Activated CD4-positive, alpha-beta T cell treated with anti-CD3 and anti-CD28 coated beads for 1 hour (primary cell): Measurements from ENCODE around the gene PNPLA1.

ENCODE experiments used
- DNase-seq: peaks from one replicate; pipeline ENCODE4 v3.0.0-alpha.2; 2020

The PNPLA1 gene, protein sequence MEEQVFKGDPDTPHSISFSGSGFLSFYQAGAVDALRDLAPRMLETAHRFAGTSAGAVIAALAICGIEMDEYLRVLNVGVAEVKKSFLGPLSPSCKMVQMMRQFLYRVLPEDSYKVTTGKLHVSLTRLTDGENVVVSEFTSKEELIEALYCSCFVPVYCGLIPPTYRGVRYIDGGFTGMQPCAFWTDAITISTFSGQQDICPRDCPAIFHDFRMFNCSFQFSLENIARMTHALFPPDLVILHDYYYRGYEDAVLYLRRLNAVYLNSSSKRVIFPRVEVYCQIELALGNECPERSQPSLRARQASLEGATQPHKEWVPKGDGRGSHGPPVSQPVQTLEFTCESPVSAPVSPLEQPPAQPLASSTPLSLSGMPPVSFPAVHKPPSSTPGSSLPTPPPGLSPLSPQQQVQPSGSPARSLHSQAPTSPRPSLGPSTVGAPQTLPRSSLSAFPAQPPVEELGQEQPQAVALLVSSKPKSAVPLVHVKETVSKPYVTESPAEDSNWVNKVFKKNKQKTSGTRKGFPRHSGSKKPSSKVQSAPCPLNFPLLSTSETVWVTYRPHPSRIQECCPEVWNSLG

DNA sequence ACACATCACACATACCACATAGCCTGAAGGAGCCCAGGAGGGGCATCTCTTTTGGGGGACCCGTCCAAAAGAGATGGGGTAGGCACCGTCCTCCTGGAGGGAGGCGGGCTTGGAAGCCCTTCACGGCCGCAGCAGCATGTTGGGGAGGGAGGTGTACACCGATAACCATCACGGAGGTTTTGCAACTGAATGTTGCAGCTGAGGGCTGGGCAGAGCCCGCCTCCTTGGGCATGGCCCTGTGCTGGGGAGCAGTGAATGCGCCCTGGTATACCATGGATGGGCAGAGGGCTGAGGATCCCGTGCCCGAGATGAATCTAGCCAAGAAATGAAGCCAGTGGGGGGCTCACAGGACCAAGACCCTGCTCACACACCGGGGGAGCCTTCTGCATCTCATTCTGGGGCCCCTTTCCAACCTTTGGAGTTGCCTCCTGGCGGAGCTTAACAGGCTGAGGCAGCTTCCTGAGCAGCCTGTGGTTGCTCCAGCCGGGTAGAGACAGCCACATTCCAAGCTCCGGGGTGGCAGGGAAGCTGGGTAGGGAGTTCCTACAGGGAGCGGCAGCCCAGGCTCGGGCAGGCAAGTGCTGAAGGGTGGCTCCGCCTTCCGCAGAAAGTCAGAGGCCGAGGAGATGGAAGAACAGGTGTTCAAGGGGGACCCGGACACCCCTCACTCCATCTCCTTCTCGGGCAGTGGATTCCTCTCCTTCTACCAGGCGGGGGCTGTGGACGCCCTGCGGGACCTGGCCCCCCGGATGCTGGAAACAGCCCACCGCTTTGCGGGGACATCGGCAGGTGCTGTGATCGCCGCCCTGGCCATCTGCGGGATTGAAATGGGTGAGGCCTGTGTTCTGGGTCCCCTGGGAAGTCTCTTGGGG lies at the start of gene PNPLA1:
Gene PNPLA1 (plus strand): TSS at position 227 of the 872 bp plus-strand sequence. CDS start 400 bp downstream, at position 627.
- DNase-seq = no peak

DNA sequence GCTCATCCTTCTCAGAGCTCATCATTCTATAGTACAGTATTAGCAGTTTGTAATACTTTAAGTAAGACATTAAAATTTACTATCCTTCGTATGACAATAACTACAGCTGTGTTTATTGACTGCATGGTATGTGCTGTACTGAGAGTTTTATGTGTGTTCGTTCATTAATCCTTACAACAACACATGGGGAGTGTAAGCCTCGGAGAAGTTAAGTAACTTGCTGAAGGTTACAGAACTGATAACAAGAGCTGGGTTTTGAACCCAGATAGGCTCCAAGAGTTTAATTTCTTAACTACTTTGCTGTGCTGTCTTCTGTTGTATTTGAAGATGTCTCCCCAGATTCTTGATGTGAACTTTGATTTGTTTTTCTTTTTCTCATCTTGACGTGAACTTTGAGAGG lies 49.6 kb upstream of the PNPLA1 start:
- no peak for DNase-seq

DNA sequence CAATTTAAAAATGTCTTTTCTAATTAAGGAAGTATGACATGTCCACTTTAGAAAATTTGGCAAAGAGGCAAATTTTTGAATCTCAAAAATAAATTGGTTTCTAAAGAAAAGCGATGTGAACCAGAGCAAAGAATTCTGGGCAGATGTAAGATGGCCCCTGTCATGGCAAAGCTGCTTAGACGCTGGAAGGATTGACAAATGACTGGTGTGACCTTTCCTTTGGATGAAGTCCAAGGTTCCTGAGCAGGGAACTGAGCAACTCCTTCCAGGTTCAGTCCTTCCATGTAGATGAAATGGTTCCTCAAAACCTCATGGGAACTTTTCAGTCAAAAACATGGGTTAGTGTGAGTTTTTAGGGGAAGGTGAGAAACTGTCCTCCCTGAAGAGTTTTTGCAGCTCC lies 48.2 kb upstream of the PNPLA1 start:
- no peak for DNase-seq

DNA sequence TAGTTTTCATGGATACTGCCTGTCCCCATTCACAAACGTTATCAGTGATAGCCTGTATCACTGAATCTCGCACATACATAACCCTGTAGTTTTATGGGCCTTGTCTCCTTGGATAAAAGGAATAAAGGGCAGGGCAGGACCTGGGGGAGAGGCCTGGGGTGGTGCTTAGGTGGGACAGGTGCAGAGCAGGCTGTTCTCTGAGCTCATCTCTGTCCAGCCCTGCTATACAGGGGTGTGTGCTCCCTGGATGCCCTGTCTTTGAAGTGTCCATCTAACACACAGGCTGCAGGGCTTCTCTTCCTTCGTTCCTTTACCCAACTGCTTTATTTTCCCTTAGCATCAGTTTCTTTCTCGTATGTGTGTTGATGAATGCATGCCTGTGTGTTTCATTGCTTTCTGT lies 46.9 kb upstream of the PNPLA1 start:
- DNase-seq = no peak

DNA sequence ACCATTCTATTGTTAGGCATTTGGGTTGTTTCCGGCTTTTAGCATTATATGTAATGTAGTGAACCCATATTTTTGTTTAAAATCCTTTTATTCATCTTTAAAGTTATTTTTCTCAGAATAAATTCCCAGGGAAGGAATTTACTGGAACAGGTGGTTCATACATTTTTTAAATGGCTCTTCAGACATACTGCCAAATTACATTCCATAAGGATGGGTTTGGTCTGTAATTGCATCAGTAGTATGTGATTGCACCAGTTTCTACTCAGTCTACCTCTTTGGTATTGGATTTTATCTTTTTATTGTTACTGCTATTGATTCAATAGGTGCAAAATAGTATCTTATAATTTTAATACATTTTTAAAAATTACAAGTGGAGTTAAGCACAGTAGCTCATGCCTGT lies 46.2 kb upstream of the PNPLA1 start:
- DNase-seq = no peak

DNA sequence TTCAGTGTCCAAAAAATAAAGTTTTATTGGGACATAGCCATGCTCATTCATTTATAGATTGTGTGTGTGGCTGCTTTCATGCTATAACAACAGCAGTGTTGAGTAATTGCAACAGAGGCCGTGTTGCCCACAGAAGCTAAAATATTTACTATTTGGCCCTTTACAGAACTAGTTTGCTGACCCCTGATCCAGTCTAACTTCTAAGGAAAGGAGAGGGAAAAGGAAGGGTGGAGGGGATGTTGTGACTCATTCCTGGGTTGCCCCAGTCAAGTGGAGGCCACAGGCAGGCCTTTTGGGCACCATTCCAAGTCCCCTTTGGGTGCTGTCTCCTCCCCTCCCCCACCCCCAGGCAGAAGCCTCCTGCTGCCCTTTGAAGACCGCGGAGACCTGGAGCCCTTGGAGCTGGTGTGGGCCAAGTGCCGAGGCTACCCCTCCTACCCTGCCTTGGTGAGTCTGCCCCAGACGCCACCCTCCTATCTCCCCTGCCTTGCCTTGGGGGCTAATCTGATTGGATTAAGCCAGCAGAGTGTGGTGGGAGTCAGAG lies 44.9 kb upstream of the PNPLA1 start:
- no peak for DNase-seq

DNA sequence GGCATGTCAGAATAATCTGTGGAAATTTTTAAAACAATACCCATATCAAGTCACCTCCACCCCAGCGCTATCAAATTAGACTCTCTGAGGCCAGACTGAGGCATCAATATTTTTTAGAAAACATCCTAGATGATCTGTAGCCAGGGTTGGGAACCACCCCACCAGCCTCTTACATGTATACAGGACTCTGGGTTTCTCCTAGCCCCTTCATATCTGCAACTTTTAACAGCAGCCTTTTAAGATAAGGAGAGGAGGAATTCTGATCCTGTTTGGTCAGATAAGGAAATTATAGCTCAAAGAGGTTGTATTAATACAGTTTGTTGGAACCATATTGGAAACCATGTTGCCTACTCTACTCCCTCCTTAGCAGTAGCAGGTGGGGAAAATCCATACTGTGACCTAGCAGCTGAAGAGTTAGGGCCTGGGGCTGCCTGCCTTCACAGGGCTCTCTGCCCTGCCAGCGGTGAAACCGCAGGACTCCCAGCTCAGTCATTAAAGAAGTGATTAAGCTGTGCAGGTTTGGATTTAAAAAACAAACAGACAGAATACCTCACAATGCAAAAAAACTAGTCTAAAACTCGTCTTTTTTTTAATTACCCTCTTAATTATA lies 43.3 kb upstream of the PNPLA1 start:
- DNase-seq = no peak

DNA sequence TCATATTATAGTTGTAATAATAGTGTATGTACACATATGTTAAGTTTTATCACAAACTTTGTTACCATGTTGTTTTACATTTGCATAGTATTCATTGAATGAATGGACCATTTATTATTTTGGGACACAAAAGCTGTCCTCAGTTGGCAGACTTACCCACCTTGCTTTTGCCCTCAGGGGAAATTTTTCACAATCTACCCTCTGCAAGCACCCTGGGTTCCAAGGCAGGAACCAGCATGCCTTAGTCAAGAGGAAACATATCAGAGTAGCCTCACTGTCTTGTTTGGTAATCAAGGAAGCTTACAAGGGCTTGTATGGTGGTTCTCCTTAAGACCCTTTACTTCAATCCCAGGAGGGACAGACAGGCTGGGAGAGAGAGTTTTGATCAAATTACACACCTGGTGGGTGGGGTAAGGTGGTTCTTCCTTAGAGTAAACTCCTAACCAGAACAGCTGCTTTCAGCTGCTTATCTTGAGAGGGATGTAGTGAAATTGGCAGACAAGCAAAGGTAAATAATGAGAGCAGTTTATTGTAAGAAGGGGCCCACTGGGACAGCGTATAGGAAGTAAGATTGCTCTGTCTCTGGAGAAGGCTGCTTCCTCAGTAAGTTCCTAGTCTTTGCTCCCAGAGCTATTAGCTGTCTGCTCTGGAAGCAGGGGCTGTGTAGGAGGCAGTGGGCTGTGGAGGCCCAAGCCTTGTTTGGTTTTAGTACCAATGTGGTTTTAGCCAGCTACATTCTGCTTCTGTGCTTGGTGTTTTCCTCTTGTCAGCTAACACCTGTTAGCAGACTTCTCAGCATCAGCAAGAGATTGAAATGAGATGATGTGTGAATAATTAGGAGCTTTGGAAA lies 42.3 kb upstream of the PNPLA1 start:
- DNase-seq = no peak

DNA sequence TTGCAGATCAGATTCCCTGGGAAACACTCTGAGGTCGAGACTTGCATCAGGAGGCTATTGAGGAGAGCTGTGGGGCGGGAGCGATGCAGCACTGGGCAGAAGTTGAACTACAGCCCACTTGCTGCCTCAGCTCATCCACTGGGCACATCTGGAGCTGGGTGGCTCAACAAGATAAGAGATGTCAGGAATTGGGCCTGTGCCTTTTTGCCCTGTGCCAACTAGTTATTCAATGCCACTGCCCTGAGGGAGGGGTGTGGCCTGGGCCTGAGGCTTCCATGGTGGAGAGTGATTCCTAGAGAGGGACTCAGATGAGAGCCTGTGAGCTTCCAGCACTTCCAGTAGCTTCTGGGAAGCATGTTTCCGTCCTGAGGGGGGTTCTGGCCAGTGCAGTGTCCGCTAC lies 40.6 kb upstream of the PNPLA1 start:
- DNase-seq = no peak

DNA sequence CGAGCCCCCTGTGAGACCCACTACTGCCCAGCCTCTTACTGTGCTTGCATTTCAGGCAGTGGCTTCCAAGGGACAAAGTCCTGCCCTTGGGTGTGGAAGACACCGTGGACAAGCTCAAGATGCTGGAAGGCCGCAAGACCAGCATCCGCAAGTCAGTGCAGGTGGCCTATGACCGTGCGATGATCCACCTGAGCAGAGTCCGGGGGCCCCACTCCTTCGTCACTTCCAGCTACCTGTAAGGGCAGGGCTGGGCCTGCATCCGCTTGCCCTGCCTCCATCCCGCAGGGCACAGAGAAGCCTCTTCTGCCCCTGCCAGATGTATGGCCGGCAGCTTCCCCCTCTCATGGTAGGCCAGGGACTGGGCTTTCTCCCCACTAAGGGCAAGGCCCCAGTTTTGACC lies 39.5 kb upstream of the PNPLA1 start:
- DNase-seq = no peak

DNA sequence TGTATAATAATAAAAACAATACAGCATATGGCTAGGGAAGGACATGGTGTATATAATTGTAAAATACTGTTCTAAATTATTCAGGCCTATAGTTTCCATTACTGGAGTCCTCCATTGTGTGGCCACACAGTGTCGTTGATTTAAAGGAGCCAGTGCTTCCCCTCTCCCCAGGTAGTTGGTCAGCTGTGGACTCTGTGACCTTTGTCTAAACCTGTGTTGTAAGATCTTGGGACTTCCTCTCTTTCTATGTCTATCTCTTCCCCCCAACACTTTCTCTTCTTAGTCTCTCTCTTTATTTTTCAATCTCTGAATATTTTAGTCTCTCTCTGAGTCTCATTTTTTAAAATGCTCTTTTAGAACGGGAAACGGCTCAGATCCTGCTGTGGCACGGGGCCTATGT lies 37.7 kb upstream of the PNPLA1 start:
- no peak for DNase-seq

DNA sequence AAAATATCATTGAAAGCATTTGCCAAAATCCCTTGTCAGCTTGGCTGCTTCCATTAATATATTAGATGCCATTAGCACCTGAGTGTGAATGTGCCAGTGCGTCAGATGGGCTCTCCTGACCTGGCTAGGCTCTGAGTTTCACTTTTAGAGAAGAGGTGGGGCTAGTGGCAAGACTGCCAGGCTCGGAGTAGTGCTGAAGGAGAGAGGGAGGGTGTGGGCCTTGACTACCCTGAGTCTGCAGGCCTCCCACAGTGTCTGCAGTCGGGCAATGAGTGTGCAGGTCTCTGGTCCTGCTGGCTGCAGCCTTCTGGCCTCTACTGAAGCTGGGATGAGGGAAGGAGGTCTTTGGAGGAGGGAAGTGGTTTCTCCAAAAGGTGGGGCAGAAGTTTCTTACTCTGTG lies 34.6 kb upstream of the PNPLA1 start:
- no peak for DNase-seq

DNA sequence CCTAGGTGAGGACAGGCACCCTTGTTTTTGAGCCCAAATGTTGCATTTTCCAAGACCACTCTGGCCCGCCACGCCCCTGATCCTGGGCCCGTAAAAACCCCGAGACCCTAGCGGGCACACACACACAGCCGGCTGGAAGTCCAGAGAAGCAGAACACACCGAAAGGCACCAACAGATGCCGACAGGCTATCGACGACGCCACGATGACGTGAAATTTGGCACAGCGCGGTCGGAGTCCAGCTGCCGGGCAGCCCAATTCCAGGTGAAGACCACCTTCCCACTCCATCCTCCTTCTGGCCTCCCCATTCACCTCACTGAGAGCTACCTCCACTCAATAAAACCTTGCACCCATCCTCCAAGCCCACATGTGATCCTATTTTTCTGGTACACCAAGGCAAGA lies 34.0 kb upstream of the PNPLA1 start:
- DNase-seq = no peak

DNA sequence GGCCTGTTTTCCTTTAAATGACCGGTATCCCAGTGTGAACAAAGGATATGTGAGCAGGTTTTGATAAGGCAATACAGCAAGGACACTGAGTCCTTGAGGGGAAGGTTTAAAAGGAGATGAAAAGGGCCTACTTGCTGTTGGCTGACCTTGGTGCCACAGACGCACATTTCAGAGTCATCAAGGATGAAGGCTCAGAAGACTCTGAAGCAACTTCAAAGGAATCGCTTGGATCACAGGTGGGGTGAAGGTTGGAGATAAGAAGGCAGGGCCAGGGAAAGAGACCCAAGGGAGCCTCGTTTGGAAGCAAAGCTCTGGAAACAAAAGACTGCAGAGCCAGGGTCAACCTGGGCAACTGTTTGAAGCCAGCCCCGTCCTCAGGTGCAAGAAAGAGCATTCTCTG lies 30.1 kb upstream of the PNPLA1 start:
- no peak for DNase-seq

DNA sequence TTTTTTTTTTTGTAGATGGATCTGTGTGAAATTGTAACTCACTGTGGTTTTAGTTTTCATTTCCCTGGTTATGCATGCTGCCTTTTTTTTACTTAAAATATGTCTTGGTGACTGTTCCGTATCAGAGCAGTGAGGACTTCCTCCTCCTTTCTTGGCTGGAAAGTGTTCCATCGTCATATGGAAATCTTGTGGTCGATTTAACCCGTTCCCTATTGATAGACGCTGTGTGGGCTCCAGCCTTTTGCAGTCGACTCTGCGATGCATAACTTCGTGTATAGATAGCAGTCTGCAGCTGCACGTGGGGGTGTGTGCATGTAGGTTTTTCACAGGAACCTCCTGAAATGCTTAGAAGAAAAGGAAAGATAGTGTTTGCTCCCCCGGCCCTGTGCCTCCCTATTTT lies 28.1 kb upstream of the PNPLA1 start:
- no peak for DNase-seq

DNA sequence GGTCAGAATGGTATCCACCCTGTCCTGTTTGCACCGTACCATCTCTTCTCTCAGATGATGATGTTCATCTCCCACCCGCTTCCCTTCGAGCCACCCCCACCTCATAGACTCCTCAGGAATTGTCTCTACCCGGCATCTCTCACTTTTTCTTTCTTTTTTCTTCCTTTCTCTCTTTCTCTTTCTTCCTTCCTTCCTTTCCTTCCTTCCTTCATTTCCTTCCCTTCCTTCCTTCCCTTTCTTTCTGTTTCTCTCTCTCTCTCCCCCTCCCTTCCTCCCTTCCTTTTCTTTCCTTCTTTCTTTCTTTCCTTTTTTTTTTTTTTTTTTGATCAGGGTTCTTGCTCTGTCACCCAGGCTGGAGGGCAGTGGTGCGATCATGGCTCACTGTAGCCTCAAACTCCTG lies 27.7 kb upstream of the PNPLA1 start:
- DNase-seq = no peak

DNA sequence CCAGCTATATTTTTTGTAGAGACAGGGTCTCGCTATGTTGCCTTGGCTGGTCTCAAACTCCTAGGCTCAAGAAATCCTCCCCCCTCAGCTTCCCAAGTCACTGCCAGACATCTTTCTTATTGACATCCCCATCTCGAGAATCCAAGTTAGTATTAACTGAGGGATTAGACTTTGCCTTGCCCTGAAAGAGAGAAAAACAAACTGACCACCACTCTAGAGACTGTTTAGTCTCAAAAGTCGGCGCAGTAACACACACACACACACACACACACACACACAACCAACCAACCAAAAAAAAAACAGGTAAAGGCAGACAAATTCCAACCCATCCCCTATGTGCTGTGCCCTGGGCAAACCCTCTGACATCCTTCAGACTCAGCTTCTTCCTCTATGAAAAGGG lies 27.2 kb upstream of the PNPLA1 start:
- no peak for DNase-seq

DNA sequence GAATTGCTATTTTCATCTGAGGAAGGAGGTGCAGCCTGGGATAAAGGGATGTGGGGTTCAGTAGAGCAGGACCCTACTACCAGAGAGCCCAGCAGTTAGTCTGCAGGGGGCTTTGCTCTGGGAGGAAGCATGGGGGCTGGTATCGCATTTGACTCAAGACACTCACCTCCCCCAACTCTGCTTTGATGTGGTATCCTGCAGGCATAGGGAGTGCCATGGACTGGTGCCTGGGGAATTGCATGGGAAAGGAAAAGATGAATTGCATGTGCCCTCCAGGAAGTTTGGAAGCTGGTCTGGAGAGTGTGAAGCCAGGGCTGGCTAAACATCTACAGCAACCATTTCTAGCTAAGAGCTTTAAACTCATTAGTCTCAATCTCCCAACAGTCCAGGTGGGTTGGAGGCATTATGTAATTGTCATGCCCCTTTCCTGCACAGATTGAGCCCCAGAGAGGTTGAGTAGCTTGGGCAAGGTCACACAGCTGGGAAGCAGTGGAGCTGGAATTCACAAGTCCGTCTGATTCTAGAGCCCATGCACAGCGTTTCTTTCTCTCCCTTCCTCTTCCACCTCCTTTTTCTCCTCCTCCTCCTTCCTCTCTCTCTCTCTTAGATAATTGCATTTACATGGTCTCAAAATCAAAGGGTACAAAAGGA lies 26.2 kb upstream of the PNPLA1 start:
- DNase-seq = no peak

DNA sequence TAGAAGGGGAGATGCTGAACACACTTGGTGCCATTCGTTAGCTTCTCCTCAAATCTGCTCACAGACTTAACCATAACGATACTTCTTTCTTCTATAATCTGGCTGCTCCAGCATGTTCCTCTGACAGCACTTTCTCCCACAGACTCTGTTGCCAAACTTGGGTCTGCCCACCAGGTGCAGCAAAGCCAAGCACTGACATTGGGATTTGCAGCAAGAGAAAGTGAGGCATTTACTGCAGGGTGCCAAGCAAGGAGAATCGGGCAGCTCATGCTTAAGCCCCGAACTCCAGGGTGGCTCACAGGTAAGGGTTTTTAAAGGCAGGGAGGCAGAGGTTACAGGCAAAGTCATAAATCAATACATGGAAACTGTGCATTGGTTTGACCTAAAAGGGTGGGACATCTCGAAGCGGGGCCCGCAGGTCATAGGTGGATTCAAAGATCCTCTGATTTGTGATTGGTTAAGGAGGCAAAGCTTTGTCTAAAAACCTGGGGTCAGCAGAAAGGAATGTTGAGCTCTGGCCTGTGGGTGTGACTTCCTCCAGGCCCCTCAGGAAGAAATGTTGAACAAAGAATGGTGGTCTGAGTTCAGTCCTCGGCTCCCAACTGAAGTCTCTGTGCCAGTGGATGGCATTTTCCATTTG lies 25.1 kb upstream of the PNPLA1 start:
- no peak for DNase-seq

DNA sequence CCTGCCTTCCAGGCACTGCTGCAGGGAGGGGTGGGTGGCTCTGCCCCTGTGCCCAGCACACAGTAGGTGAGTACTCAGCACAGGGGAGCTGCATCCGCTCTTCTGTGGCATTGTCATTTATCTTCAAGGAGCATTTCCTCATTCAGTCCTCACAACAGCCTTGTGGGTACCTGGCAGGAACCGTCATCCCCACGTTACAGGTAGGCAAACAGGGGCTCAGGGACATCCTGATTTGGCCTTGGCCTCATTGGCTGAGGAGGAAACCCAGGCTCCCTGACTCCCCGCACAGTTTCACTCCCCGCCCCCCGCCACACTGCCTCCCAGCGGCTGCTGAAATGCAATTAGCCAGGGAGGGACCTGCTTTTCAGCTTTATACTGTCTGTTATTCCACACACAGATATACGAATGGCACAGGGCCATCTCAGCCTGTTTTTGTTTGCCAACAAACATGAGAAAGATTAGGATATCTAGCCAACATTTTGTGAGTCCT lies 24.2 kb upstream of the PNPLA1 start:
- DNase-seq = no peak
